ENCODE data around the gene CAMK2N1.
"Not testable (repeated sequence)": the region's sequence is repeated elsewhere in the genome, so short reads cannot be mapped to it uniquely, and the experiment has no call there.

Gene CAMK2N1

DNA sequence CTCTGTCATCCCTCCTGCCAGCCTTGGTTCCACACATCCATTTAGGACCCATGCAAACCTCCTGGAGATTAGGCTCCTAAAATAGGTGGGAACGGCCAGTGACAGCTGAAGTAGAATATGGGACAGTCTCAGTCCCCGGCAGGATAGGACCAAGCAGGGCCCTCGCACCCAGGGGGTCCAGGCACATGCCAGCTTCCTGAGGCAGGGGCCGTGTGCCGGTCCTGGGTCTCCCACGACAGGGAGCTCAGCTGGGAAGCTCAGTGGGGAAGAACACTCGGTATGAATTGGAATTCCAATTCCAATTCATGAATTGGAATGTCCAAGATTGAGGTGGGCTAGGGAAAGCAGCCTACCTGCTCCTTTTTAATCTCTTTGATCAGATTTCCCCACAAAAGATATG lies 12.1 kb upstream of the CAMK2N1 start:
- DNase-seq = no peak
- in situ Hi-C loops (cut with HindIII; ENCODE audit: low pct_ligation_motif_present, low pct_unique_long_range_greater_than_20kb, low sequenced_read_pairs) = no loop called here

DNA sequence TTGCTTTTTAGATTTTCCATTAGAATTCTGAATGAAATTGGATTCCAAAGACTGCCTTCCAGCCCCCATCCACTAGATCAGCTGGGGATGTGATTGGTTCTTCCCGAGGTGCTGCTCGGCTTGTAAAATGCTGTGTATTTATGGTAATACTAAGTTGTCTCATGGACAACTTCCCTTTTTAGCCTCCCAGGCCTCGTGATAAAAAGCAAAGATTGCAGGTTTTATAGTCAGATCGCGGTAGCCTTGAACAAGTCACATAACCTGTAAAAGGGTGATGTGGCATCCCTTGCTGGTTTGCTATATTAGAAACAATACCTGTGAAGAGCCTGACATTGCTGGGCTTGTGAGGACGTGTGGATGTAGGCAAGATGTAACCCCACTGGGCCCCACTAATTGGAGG lies 11.5 kb upstream of the CAMK2N1 start:
- in situ Hi-C loops (cut with HindIII; ENCODE audit: low pct_ligation_motif_present, low pct_unique_long_range_greater_than_20kb, low sequenced_read_pairs) = no loop called here
- no peak for DNase-seq

- in situ Hi-C loops (cut with HindIII; ENCODE audit: low pct_ligation_motif_present, low pct_unique_long_range_greater_than_20kb, low sequenced_read_pairs); DNase-seq: not testable (repeated sequence)
These were observed 10.8 kb upstream of the CAMK2N1 start for GRCh38 chr1:20496725-20497383.

DNA sequence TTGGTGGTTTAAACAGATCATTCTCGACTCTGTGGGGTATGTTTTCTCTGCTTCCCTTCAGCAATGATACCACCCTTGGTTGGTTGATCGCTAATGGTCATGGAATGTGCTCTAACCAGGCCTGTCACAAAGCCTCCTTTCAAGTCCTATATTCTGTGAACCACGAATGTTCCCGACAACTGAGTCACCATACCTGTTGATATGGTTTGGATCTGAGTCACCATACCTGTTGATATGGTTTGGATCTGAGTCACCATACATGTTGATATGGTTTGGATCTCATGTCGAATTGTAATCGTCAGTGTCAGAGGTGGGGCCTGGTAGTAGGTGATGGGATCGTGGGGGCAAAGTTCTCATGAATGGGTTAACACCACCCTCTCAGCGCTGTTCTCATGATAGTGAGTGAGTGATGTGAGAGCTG lies 10.2 kb upstream of the CAMK2N1 start:
- in situ Hi-C loops (cut with HindIII; ENCODE audit: low pct_ligation_motif_present, low pct_unique_long_range_greater_than_20kb, low sequenced_read_pairs) = no loop called here
- no peak for DNase-seq

DNA sequence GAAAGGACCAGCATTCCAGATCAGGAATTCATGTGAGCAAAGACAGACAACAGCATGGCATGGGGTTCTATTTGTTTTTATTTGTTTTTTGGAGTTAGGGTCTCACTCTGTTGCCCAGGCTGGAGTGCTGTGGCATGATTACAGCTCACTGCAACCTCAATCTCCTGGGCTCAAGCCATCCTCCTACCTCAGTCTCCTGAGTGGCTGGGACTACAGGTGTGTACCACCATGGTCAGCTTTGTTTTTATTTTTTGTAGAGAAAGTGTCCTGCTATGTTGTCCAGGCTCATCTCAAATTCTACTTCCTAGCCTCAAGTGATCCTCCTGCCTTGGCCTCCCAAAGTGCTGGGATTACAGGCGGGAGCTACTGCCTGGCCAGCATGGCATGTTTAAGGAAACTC lies 9.7 kb upstream of the CAMK2N1 start:
- DNase-seq = no peak
- in situ Hi-C loops (cut with HindIII; ENCODE audit: low pct_ligation_motif_present, low pct_unique_long_range_greater_than_20kb, low sequenced_read_pairs) = no loop called here

- DNase-seq = peak; percentile 29
- in situ Hi-C loops (cut with HindIII; ENCODE audit: low pct_ligation_motif_present, low pct_unique_long_range_greater_than_20kb, low sequenced_read_pairs) = no loop called here
These were observed 8.8 kb upstream of the CAMK2N1 start for GRCh38 chr1:20494609-20495311.

DNA sequence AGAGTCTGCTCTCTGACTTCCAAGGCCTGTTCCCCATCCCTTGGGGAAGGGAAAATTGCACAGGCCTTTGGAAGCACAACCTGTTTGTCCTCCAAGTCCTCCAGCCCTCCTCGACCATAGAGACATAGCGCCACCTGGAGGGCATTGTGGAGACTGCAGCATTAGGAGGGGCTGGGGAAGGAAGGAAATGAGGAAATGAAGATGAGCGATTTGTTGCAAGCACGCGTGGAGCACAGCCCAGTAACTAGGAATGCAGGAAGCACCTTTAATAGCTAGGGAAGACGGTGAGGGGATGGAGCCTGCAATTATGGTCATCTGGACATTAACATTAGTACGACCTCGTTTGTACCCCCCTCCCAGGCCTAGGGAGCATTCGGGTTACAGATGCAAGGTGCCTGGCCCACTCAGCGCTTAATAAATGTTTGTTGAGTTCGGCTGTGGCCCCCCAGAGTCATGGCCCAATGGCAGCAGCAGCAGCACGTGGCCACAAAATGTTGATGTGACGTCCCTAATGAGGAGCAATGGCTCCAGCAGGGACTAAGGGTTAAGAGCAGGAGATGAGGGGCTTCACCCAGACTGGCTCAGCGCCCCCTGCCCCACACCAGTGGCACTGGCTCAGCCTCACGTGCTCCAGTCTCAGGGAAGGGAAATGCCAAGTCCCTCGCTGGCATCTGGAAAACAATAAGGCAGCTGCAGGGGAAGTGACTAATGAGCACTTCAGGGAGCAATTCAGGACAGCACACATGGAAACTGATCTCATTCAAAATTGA lies 8.0 kb upstream of the CAMK2N1 start:
- peak; percentile 78 for DNase-seq
- in situ Hi-C loops (cut with HindIII; ENCODE audit: low pct_ligation_motif_present, low pct_unique_long_range_greater_than_20kb, low sequenced_read_pairs) = no loop called here

DNA sequence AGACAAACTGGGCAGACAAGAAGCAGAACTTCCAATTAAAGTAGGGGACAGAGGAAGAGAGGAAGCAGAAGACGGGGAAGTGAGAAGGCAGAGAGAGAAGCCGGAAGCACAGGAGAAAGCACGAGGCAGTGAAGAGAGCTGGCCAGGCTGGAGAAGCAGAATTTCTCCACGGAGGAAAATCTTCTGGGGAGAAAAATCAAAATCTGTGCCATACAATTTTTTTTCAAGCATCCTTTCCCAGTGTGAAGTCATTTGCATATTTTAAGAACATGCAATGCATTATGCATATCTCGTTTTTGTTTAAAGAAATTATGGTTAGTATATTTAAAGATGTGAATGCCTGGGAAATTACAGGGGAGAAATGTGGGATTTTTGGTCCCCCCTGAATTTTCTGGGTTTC lies 7.3 kb upstream of the CAMK2N1 start:
- DNase-seq = no peak
- in situ Hi-C loops (cut with HindIII; ENCODE audit: low pct_ligation_motif_present, low pct_unique_long_range_greater_than_20kb, low sequenced_read_pairs) = no loop called here

DNA sequence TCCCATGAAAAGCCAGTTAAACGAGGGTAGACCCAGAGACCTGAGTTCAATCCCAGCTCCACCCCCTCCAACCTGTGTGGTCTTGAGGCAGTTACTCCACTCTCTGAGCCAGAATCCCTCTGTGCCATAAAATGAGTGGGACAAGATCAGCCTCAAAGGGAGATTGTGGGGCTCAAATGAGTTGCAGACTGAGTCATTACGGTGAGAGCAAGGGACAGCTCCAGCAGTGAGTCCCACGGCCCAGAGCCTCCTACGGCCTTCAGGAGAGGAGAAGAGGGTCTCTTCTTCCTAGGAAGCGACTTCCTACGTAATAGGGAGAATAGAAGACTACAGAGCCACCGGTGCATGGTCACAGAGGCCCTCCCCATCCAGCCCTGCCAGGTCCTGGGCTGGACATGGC lies 6.7 kb upstream of the CAMK2N1 start:
- in situ Hi-C loops (cut with HindIII; ENCODE audit: low pct_ligation_motif_present, low pct_unique_long_range_greater_than_20kb, low sequenced_read_pairs) = no loop called here
- DNase-seq = no peak

DNA sequence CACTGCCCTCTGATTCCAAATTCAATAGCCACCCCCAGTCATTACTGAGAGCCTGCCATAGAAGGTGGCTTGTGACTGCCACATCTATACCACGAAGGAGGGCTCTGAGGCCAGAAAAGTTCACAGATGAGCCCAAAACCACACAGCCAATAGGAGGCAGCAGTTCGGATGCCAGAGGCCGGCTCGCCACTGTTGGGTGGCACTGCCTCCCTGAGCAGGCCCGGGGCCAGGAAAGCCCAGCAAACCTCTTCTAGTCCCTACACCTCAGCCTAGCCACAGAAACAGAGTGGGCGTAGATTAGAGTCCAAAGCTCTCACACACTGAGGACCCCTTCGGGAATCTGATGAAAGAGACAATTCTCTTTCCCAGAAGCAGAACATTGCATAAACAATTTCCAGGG lies 5.9 kb upstream of the CAMK2N1 start:
- DNase-seq = no peak
- in situ Hi-C loops (cut with HindIII; ENCODE audit: low pct_ligation_motif_present, low pct_unique_long_range_greater_than_20kb, low sequenced_read_pairs) = no loop called here

- DNase-seq = no peak
- in situ Hi-C loops (cut with HindIII; ENCODE audit: low pct_ligation_motif_present, low pct_unique_long_range_greater_than_20kb, low sequenced_read_pairs) = no loop called here
These were observed 5.2 kb upstream of the CAMK2N1 start for GRCh38 chr1:20491178-20491577.

- in situ Hi-C loops (cut with HindIII; ENCODE audit: low pct_ligation_motif_present, low pct_unique_long_range_greater_than_20kb, low sequenced_read_pairs) = no loop called here
- no peak for DNase-seq
These were observed 1.2 kb upstream of the CAMK2N1 start for GRCh38 chr1:20487236-20487590.

DNA sequence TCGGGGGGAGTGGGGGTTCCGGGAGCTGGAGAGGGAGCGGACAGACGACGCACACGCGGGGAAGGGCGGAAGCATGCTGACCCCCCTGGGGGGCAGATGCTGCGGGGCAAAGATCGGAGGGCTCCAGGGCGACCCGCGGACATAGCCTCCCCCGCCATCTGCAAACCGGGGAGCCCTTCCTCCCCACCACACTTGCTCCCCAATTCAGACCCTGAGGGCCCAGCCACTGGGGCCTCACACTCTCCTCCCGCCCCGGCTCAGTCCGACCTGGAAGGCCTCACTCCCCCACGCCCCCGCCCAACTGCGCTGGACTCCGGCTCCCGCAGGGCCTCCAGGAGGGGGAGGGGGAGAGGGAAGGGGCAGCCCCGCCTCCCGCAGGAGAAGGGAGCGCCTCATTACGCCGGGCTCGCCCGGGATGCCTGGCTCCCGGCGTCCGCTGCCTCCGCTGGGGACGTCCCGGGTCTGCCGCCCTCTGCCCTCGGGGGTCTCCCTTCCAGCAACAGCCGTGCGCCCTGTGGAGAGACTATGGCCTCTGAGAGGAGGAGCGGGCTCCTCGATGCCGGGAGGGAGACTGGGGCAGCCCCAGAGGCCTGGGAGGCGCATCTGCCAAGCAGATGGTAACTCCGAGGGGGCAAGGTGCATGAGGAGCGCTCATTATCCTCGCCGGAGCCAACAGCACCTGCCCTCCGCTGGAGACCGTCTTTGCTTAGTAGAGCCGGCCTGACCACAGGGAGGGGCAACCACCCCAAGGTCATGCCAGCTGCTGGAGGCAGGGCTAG lies 636 bp upstream of the CAMK2N1 start:
- peak; percentile 68 for DNase-seq
- in situ Hi-C loops (cut with HindIII; ENCODE audit: low pct_ligation_motif_present, low pct_unique_long_range_greater_than_20kb, low sequenced_read_pairs) = no loop called here

GRCh38 chr1:20484519-20485462 lies 1.2 kb downstream of the CAMK2N1 start:
- DNase-seq = no peak
- in situ Hi-C loops (cut with HindIII; ENCODE audit: low pct_ligation_motif_present, low pct_unique_long_range_greater_than_20kb, low sequenced_read_pairs) = no loop called here

DNA sequence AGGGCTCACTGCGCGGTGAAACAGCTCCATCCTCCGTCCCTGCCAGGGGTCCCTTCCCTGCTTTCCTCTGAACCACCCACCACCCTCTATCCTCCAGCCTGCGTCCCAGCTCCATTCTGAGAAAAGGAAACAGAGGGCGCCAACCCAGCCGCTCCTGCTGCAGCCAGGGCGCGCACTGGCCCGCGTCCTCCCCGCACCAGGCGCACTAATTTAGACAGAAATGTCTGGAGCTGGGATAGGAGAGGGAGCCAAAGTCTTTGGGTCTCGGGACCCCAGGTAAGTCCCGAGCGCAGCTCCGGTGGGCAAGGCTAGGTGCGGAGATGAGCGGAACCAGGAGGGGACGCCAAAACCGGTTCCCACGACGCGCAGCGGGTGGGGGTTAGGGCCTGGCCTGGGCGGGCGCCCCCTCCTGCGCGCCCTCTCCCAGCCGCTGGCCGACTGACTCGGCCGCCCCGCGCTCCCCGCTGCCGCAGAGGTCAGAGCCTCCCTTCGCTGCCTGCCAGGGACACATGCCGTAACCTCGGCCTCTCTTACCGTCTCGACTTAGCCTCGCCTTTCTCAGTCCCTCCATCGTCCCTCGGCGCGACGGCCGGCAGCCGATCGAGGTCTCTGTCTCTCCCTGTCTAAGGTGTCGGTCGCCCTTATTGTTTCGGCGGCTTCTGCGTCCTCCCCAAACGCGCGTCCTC lies 2.0 kb downstream of the CAMK2N1 start:
- in situ Hi-C loops (cut with HindIII; ENCODE audit: low pct_ligation_motif_present, low pct_unique_long_range_greater_than_20kb, low sequenced_read_pairs) = no loop called here
- DNase-seq = peak; percentile 32

- in situ Hi-C loops (cut with HindIII; ENCODE audit: low pct_ligation_motif_present, low pct_unique_long_range_greater_than_20kb, low sequenced_read_pairs) = no loop called here
- no peak for DNase-seq
These were observed 2.7 kb downstream of the CAMK2N1 start for GRCh38 chr1:20483098-20483832.

All from ACHN (cell line).